HuH-7 (cell line): Measurements from ENCODE around the gene DUOX2.
A peak's percentile ranks its signal among the peaks of the same experiment; 100 is the strongest.
"Not testable (repeated sequence)": the region's sequence is repeated elsewhere in the genome, so short reads cannot be mapped to it uniquely, and the experiment has no call there.

Experiments
- DNase-seq: peaks from one replicate; pipeline ENCODE4 v3.0.0; 2011; ENCODE audit warnings: low spot score

The DUOX2 gene

GRCh38 chr15:45100884-45101625 lies 12.9 kb downstream of the DUOX2 start:
- DNase-seq = no peak

DNA sequence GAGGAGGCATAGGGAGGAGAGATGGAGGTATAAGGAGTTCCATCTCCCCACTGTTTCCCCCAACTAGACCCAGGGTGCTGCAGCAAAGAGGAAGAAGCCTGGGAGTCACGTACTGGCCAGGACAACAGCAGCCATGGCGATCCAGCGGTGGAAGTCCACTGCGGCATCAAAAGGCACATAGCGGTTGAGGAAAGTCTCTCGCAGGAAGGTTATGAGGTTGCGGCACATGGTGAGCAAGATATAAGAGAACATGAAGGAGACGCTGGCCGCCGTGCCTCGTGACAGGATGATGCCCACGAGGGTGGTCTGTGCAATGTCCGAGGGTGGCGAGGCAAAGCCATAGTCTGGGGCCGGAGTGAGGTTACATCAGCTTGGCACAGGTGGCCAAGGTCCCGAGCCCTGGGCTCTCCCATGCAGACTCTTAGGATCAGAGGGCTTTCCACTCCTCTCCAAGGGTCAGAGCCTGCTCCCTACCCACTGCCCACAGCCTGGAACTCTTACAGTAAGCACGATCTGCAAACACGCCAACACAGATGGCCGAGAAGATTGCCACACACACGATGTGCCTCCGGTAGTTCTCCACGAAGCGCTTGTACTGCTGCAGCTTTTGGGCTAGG lies 14.3 kb downstream of the DUOX2 start:
- DNase-seq = no peak

- DNase-seq = no peak
Measured at GRCh38 chr15:45097466-45097865, 16.5 kb downstream of the DUOX2 start.

GRCh38 chr15:45095661-45096060 lies 18.3 kb downstream of the DUOX2 start:
- DNase-seq = no peak

GRCh38 chr15:45094358-45094730 lies 19.6 kb downstream of the DUOX2 start:
- DNase-seq = no peak

DNA sequence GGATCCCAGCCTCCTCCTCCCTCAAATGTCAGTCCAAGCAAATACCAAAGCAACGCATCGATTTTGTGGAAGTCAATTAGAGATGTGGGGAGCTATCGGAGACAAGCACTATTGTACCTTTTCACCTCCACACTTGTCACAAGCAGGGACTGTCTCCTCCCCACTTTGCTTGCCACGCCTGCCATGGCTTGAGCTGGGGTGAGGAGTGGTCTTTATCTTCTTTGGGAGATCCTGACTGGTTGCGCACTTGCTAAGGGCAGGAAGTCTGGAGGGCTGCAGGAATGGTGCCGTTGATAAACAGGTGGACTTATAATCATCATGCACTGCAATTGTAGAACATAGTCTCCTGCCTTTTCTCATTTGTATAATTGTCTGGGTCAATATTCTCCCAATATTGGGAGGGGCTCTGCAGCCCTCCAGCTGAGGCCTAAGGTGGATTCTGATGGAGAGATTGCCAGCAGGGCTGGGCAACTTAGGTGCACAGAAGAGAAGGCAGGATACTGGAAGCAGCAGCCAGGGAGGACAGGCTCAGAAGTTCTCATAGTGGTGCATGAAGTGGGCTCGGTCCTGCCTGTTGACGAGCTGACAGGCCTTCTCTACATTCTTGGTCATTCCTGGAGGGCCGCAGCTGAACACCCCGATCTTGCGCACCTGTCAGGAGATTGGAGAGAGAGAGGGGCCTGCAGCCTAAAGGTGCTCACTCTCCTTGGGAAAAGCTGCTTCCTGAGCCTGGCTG lies 20.2 kb downstream of the DUOX2 start:
- no peak for DNase-seq

DNA sequence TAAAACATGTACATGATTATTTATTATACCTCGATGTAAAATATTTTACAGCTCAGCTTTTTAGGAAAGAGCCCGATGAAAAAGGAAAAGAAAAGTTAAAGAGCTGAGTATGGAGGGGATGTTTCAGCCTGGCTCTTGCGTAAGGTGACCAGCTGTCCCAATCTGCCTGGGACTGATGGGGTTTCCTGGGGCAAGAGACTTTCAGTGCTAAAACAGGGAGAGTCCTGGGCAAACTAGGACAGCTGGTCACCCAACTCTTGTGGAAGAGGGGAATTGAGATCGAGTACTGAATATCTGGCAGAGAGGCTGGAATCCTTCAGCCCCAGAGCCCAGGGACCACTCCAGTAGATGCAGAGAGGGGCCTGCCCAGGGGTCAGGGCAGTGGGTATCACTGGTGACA lies 21.0 kb downstream of the DUOX2 start:
- no peak for DNase-seq

DNA sequence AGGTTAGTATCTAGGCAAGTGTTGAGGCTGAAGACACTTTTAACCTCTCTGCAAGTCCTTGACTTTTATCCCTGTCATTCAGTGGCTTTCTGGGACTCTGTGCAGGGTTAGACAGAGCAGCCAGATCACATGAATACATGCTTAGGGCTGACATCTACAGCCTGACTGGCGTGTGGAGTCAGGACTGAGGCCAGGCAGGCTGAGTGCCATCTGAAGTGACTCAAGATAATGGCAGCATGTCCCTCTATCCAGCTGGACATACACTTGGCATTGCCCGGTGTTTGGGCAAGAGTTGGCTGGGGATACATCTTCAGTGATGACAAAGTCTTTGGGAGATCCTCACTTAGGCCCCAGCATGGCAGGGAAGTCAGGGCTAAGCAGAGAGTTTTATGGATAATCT lies 22.4 kb downstream of the DUOX2 start:
- DNase-seq = no peak

DNA sequence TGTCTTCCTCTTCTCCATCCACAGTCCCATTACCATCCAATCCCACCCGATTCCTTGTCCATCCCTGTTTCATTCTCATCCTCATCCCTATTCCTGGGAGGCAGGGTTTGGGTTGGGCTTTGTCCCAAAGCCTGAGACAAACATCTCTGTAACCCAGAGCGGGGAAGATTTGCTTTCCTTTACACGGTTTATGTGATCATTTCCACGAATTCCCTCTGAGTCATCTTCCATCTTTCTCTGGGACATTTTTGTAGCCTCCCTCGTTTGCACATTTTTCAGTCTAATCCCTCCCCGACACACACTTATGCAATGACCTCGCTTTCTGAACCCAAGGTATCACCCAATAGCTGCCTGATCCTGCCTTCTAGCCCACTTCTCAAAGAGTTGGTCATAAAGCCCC lies 22.8 kb downstream of the DUOX2 start:
- no peak for DNase-seq

DNA sequence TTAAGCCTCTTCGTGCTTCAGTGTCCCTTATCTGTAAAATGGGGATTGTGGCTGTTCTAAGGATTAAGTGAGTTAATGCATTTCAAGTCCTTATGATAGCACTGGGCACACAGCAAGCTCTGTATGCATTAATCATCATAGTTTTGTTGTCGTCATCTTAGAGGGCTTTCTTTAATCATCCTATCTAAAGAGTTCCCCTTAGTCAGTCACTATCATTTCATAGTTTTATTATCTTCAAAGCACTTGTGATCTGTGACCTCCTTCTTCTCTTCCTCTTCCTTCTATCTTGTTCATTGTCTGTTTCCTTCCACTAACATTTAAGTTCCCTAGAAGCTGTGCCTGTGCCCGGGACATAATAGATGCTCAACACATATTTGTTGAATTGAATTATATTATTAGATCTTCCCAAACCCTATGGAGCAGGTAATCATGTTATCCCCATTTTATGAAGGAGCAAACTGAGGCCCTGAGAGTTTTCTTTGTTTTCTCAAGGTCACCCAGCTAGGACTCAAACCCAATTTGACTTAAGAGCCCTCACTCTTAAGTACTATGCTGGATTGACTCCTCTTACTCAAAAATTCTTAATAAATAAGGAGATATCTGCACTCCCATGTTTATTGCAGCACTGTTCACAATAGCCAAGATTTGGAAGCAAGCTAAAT lies 24.1 kb downstream of the DUOX2 start:
- no peak for DNase-seq

DNA sequence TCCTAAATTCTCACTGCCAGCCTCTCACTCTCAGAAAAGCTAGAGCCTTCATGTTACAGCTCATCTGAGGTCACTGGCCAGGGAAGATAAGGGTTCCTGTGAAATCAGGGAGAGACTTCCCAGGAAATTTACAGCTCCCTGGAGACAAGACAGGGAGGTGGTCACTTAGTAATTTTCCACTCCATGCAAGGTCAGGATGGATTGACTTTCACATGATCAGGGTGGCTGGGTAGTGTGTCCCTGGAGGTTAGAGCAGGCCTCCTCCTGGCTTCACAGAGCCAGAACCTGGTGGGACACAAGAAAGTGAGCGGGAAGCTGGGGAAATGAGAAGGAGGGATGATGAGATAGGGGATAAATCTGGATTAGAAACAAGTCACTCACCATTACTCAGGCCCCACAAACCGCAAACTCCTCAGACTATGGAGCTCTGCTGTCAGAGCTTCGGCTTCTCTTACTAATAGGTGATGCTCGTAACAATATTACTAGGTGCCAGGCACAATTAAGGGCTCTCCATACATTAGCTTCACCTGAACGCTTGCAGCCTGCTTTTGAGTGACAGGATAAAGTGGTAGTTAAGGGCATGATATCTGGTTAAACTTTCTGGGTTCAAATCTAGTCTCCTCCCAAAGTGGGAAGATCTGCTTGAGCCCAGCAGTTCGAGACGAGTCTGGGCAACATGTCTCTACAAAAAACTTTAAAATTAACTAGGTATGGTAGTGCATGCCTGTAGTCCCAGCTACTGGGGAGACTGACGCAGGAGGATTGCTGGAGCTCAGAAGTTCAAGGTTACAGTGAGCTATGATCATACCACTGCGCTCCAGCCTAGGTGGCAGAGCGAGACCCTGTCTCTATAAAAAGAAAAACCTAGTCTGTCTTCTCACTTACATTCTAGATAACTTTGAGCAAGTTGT lies 24.9 kb downstream of the DUOX2 start:
- peak; percentile 62 for DNase-seq

DNA sequence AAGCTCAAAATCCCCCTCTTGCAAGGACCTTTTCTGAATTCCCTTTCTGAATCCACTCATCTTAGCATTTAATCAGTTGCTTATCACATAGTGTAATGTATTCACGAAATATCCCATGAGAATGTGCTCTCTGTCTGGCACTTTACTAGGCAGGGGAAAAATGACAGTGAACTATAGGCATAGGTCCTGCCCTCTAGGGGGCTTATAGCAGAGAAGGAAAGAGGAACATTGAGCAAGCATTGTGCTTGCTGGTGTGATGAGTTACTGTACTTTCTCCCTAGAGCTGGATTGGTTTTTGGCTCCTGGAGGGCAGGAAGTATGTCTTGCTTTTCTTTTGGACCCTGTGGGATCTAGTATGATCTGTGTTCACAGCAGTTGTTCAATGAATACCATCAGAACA lies 26.5 kb downstream of the DUOX2 start:
- DNase-seq = no peak

DNA sequence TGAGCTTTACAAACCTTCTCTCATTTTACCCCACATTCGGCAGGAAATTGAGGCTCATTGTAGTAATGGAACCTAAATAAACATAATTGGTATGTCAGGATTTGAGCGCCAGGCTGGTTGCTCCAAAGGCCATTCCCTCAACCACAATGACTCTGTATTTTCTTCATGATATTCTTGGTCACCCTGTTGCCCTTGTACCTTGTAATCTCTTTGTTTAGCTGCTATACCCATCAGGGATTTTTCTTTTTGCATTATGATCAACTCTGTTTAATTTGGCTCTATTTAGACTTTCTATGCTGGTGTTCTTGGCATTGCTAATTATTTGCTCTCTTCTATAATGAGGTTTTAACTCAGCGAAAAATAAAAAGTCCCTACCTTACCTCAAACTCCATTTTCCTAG lies 29.8 kb downstream of the DUOX2 start:
- no peak for DNase-seq

DNA sequence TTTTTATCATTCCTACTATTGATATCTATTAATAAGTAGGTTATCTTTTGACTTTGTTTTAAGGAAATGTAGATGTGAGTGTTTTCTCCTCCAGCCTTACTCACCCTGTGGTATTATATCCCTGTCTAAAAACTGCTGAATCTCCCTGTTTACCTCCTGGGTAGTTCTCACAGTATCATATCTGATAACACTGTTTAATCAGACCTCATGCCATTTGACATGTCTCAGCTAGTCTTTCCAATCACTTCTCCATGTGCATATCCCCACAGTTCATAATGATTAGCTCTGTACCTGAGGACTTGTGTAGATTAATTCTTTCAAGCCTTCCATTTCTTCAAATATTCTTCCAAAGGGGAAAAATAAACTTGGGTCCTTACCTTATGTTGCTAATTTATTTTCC lies 30.7 kb downstream of the DUOX2 start:
- no peak for DNase-seq

DNA sequence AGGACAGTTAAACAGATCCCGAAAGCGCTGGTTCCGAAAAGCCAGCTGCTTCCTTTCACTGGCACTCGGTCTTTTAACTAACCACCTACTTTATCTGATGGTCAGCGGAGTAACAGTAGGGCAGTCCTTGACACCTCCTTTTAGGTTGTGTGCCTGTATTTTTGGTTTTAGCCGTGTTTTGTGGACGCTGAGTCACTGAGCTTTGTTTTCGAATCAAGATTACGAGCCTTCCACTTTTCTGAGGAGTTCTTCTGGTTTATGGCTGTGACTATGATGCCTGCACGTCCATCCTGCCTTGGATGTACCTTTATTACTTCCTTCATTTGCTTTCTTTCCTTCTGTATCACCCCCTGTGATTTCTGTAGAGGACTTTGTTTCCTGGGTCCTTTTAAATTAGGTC lies 31.6 kb downstream of the DUOX2 start:
- DNase-seq = not testable (repeated sequence)

DNA sequence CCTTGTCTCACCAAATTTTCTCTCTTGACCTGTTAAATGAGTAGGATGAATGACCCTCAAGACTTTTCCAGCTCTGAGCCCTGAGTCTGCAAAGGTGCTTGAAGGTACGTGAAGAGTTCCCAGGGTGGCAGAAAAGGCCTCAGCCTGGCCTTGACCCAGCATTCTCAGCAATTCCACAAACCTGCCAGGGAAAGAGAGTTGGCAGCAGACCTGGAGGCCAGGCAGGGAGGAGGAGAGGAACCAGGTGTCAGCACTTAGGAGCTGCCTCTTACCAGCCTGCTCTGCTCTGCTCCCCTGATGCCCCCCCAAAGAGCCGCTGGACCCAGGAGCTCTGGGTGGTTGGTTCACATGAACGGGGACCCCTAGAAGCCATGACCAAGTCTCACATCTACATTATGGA lies 33.4 kb downstream of the DUOX2 start:
- DNase-seq = not testable (repeated sequence)

- DNase-seq = not testable (repeated sequence)
Measured at GRCh38 chr15:45079628-45080246, 34.2 kb downstream of the DUOX2 start.

DNA sequence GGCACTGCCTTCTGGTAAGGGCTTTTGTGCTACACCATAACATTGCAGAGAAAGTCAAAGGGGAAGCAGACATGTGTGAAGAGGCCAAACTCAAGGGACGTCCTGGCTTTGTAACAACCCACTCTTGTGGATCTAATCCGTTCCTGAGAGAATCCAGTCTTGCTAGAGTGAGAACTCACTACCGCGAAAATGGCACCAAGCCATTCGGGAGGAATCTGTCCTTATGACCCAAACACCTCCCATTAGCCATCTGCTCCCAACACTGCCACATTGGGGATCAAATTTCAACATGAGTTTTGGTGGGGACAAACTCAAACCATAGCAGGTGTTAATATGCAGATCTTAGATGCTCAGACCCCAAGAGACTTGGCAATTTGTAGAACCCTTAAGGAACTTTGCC lies 34.8 kb downstream of the DUOX2 start:
- not testable (repeated sequence) for DNase-seq

GRCh38 chr15:45077391-45077790 lies 36.6 kb downstream of the DUOX2 start:
- DNase-seq = not testable (repeated sequence)

DNA sequence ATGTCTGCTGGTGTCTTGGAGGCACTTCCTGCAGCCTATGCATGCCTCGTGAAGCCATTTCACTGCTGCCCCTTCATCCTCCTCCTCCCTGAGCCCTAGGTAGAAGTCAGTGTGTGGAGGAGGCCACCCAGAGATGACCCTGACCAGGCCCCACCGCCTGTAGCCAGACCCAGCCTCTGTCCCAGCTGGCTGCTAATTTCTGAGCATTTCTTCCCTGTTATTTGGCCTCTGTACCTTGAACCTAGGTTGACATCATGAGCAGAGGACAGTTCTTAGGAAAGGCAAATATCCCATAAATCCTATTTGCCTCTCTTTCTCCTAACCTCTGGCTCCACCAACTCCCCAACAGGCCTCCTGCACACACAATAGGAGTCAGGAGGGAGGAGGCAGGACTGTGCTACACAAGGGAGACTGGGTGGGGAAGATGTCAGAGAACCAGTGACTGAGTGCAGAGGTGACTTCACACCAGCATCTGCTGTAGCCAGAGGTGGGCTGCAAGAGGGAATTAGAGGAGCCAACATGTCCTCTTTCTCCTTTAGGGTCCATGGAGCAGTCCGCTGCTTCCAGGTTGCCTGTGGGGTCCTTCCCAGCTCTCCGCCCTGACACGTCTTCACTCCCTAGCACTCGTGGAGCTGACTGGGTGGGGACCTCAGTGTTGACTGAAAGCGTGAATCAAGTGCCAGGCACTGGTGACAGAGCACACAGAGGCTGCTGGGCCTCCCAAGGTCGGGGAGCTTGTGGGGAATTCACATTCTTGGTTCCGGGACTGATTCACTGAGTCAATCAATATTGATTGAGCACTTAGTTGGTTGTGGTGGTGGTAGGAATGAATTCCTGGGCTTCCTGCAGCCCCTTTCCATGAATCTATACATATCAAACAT lies 38.3 kb downstream of the DUOX2 start:
- DNase-seq = not testable (repeated sequence)
